Spinal cord (tissue), 10 donors: ENCODE results near the gene ATP10B. TPM values are rescaled to one million over a fixed set of nuclear protein-coding genes. Genes with fewer than 3 reads are reported as not detected.

Source experiments
- DNase-seq, 6 donors: peaks; one replicate each; pipeline versions ENCODE4 v3.0.0 to v3.0.0-alpha.2; 2013 to 2015; ENCODE audit warnings: low spot score in 6 of 6, low read depth in 4 of 6
- H3K27ac ChIP-seq: one replicate; pipeline ENCODE4 v1.5.1; 2013; ENCODE audit warnings: low read depth, low read length, control low read depth
- H3K27me3 ChIP-seq: one replicate; pipeline ENCODE4 v1.6.1; 2013; ENCODE audit warnings: low read length; ENCODE audit not compliant: control insufficient read depth, insufficient read depth
- H3K36me3 ChIP-seq: one replicate; pipeline ENCODE4 v1.6.1; 2013; ENCODE audit warnings: low read length; ENCODE audit not compliant: control insufficient read depth, insufficient read depth
- H3K4me1 ChIP-seq: one replicate; pipeline ENCODE4 v1.6.1; 2013; ENCODE audit warnings: low read length; ENCODE audit not compliant: control insufficient read depth, insufficient read depth
- H3K4me3 ChIP-seq: one replicate; pipeline ENCODE4 v1.5.1; 2013; ENCODE audit warnings: low read depth, low read length, control low read depth
- H3K9me3 ChIP-seq: one replicate; pipeline ENCODE4 v1.6.1; 2013; ENCODE audit warnings: low read length; ENCODE audit not compliant: control insufficient read depth, insufficient read depth
- WGBS: methylation state at CpG from one replicate; pipeline ENCODE4 v1.1.5; 2013; ENCODE audit warnings: missing lambda C conversion rate; ENCODE audit not compliant: insufficient coverage; 5-methylcytosine and 5-hydroxymethylcytosine counted together
- polyA plus RNA-seq, 2 donors: library from polyadenylated mRNA; unstranded; fragments of 120-200 nt; gene quantifications; one replicate each; pipeline ENCODE4 v1.2.1, GENCODE V29; 2013; ENCODE audit not compliant: insufficient read length in 2 of 2
- total RNA-seq, 2 donors: library from RNA; depleted of rRNA in 1 of 2; stranded (reverse); fragments of 120-200 nt in 1 of 2; fragments of >200 nt in 1 of 2; gene quantifications; one replicate each; pipeline versions ENCODE4 v1.2.3 to v1.2.4, GENCODE V29; 2013 to 2014
- donor health status: healthy.

ATP10B gene
- total and polyA plus RNA-seq, 4 donors, result 3.6 to 9.3 (median 3.9) TPM

DNA sequence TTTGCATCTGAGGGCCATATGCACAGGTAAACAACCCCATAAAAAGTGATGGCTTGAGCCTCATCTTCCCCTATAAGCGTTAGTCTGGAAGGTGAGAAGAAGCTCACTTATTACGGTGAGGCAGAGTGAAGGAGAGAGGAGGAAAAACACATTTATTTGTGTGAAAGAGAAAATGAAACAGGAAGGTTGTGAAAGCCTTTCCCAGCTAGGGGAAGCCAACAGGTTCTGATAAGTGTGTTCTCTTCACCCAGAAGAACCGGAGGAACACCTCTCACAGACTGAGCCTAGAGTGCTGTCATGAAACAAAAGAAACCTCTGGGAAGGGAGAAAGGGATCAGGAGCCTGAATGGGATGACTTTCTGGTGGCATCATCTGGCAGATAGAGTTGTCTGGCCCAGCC lies 237.9 kb downstream of the ATP10B start:
- peaks cover 1% of the 10 kb centered on the region for H3K9me3 ChIP-seq
- H3K4me3 ChIP-seq, result no peak overlapping the region
- peaks cover 2% of the 10 kb centered on the region for H3K27me3 ChIP-seq
- WGBS, result 100% methylated on average over 1 of the region's 3 CpGs
- no peak for DNase-seq
- H3K4me1 ChIP-seq, result no peaks in the 10 kb centered on the region
- H3K36me3 ChIP-seq, result no peaks in the 10 kb centered on the region
- no peak overlapping the region for H3K27ac ChIP-seq

- WGBS, result 60% methylated on average over 1 of the region's 2 CpGs
- Histone ChIP-seq H3K4me3 (no peak overlapping the region), H3K27me3 (no peaks in the 10 kb centered on the region), H3K4me1 (no peaks in the 10 kb centered on the region), H3K9me3 (peaks cover 1% of the 10 kb centered on the region), H3K27ac (no peak overlapping the region), H3K36me3 (no peaks in the 10 kb centered on the region)
- DNase-seq, result peak in 1 of 6 donors; percentile 9
Observed at GRCh38 chr5:160605266-160605665, 246.7 kb downstream of the ATP10B start.

- Histone ChIP-seq H3K4me3 (no peak overlapping the region), H3K36me3 (no peaks in the 10 kb centered on the region), H3K9me3 (no peaks in the 10 kb centered on the region), H3K4me1 (no peaks in the 10 kb centered on the region), H3K27me3 (no peaks in the 10 kb centered on the region), H3K27ac (no peak overlapping the region)
- DNase-seq, result no peak
- no CpG with 5 or more reads among the region's 4 CpGs for WGBS
Observed at GRCh38 chr5:160604484-160604883, 247.5 kb downstream of the ATP10B start.

DNA sequence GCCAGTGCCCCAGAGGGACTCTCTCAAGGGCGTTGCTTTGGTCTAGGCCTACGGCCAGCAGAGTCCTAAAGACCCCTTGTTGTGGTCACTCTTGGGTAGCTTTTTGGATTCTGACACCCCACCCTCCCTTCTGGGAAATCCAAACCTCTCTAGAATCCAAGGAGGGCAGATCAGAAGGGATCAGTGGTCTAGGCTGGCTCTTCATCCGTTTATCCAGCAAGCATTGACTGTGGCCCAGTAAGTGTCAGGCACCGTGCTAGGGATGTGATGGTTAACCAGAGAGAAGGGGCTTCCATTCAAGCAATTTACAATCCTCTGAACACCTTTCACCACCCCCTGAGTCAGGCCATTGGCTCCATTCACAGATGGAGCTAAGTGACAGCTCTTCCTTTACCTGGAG lies 249.3 kb downstream of the ATP10B start:
- no peaks in the 10 kb centered on the region for H3K9me3 ChIP-seq
- H3K4me1 ChIP-seq, result no peaks in the 10 kb centered on the region
- H3K27ac ChIP-seq, result no peak overlapping the region
- no peak for DNase-seq
- no CpG with 5 or more reads among the region's 4 CpGs for WGBS
- no peaks in the 10 kb centered on the region for H3K36me3 ChIP-seq
- no peak overlapping the region for H3K4me3 ChIP-seq
- no peaks in the 10 kb centered on the region for H3K27me3 ChIP-seq

DNA sequence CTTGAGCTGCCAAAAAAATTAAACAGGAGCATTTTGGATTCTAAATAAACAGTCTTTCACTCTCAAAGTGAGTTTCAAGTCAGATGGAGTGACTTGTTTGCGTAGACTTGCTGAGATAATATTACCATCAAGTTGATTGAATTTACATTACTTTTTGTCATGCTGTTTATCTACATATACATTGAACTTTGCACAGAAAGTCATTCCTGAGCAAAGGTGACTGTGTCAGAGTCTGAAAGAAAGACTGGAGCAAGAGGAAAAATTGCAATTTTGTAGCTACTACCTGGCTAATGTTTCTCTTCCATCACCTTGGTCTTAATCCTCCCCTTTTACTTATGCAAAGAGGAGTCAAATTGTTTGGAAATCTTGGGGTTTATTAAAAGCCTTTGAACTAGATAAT lies 251.0 kb downstream of the ATP10B start:
- Histone ChIP-seq H3K27ac (no peak overlapping the region), H3K4me3 (no peak overlapping the region), H3K27me3 (no peaks in the 10 kb centered on the region), H3K9me3 (no peaks in the 10 kb centered on the region), H3K36me3 (no peaks in the 10 kb centered on the region), H3K4me1 (no peaks in the 10 kb centered on the region)
- no peak for DNase-seq
- WGBS, result no CpG with 5 or more reads among the region's 1 CpG

GRCh38 chr5:160573318-160573717 lies 278.7 kb downstream of the ATP10B start:
- H3K27ac ChIP-seq, result no peak overlapping the region
- no peaks in the 10 kb centered on the region for H3K4me1 ChIP-seq
- no peaks in the 10 kb centered on the region for H3K27me3 ChIP-seq
- H3K4me3 ChIP-seq, result no peak overlapping the region
- 100% methylated on average over 2 of the region's 3 CpGs for WGBS
- H3K9me3 ChIP-seq, result no peaks in the 10 kb centered on the region
- DNase-seq, result no peak
- H3K36me3 ChIP-seq, result no peaks in the 10 kb centered on the region

- H3K27ac ChIP-seq, result no peak overlapping the region
- no peaks in the 10 kb centered on the region for H3K9me3 ChIP-seq
- no peak for DNase-seq
- WGBS, result no CpG with 5 or more reads among the region's 4 CpGs
- H3K36me3 ChIP-seq, result no peaks in the 10 kb centered on the region
- no peak overlapping the region for H3K4me3 ChIP-seq
- no peaks in the 10 kb centered on the region for H3K27me3 ChIP-seq
- no peaks in the 10 kb centered on the region for H3K4me1 ChIP-seq
Observed at GRCh38 chr5:160567031-160567705, 284.8 kb downstream of the ATP10B start.

- Histone ChIP-seq H3K27ac (no peak overlapping the region), H3K9me3 (no peaks in the 10 kb centered on the region), H3K36me3 (no peaks in the 10 kb centered on the region), H3K4me1 (no peaks in the 10 kb centered on the region), H3K27me3 (no peaks in the 10 kb centered on the region), H3K4me3 (no peak overlapping the region)
- no peak for DNase-seq
- WGBS, result 92% methylated on average over 6 of the region's 8 CpGs
Observed at GRCh38 chr5:160565376-160565775, 286.6 kb downstream of the ATP10B start.

DNA sequence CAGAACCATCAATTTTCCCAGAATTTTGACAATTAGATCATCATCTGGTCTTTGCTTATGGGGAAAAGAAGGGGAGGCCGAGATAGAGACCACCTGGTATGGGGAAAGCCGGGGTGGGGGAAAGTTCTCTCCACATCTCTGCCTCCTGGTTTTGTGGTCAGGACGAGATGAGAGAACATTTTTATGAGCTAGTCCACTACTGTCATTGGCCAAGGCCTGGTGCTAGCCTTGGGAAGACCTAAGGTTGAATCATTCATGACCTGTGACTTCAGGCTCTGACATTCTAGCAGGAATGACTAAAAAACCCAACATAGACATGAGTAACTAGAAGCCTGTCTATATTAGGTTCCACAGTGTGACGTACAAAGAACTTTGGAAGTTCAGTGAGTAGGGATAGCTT lies 295.2 kb downstream of the ATP10B start:
- no peaks in the 10 kb centered on the region for H3K9me3 ChIP-seq
- H3K27ac ChIP-seq, result no peak overlapping the region
- H3K27me3 ChIP-seq, result no peaks in the 10 kb centered on the region
- H3K4me3 ChIP-seq, result no peak overlapping the region
- WGBS, result 91% methylated on average over 3 of the region's 4 CpGs
- no peak for DNase-seq
- no peaks in the 10 kb centered on the region for H3K36me3 ChIP-seq
- H3K4me1 ChIP-seq, result peaks cover 4% of the 10 kb centered on the region

DNA sequence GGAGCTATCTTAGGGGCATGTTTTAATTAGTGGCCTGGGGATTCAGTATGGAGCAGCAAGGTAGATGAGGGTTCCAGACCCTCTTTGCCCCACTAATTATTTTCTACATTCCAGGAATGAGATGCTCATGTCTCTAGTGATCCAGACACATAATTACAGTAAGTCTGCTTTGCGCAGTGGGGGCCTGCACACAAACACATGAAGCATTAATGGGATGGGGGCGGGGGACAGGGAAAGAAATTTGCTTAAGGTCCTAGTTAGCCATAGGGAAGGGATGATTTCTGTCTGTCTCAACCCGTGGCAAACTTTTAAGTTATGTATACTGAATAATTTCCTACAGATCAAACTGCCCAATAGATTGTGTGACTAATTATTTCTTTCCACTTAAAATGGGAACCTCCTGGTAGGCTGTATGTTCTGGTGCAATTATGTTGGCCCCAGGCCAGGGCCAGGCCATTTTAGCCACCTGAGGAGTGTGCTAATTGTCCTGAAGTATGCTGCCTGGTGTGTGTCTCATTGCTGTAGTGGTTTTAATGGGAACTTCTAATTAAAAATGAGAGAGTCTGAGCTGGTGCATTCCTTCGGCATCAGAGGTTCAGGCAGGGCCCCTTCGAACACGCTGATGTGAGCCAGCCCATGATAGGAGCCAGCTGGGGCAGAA lies 295.9 kb downstream of the ATP10B start:
- DNase-seq, result peak in 2 of 6 donors; percentile 21 to 86
- Histone ChIP-seq H3K4me3 (no peak overlapping the region), H3K36me3 (no peaks in the 10 kb centered on the region), H3K9me3 (no peaks in the 10 kb centered on the region), H3K4me1 (peaks cover 4% of the 10 kb centered on the region), H3K27ac (no peak overlapping the region), H3K27me3 (peaks cover 2% of the 10 kb centered on the region)
- WGBS, result 42% methylated on average over 3 of the region's 6 CpGs
